ENCODE data around the gene LMTK3. TPM values are rescaled to one million over a fixed set of nuclear protein-coding genes. Genes with fewer than 3 reads are reported as not detected.
A peak's percentile ranks its signal among the peaks of the same experiment; 100 is the strongest.

Gene LMTK3
- total RNA-seq, 1 experiment from 2014 or later, result 10.6 TPM

- Histone ChIP-seq H3K27me3 (ENCODE audit: control insufficient read depth, insufficient read depth, low read length) (no peaks in the 10 kb centered on the region), H3K27ac (ENCODE audit: low read length) (no peak overlapping the region), H3K4me1 (ENCODE audit: control insufficient read depth, insufficient read depth, low read length) (no peaks in the 10 kb centered on the region), H3K9me3 (ENCODE audit: control insufficient read depth, insufficient read depth, low read depth, low read length) (no peaks in the 10 kb centered on the region), H3K36me3 (ENCODE audit: control insufficient read depth, insufficient read depth, low read length) (no peaks in the 10 kb centered on the region), H3K4me3 (ENCODE audit: low read depth in 2 of 2, low read length in 2 of 2) (no peak overlapping the region)
- no peak for DNase-seq (ENCODE audit: low read depth, low spot score)
- BruUV-seq (replicated peaks), result no TSS peak
- in situ Hi-C loops (cut with HindIII; ENCODE audit: low pct_unique_long_range_greater_than_20kb, low sequenced_read_pairs), result no loop called here
- TF ChIP-seq POLR2AphosphoS5 (IDR thresholded peaks at IDR 0.05; ENCODE audit: low read depth, low read length) (no peak), REST (IDR thresholded peaks at IDR 0.05; ENCODE audit: insufficient read depth in 1 of 2, low read depth in 2 of 2, low read length in 1 of 2) (no peak), SIN3A (IDR thresholded peaks at IDR 0.05; ENCODE audit: borderline replicate concordance, insufficient read depth, low read depth, low read length) (no peak), CTCF (IDR thresholded peaks at IDR 0.05) (no peak; the same call in 1 of the 2 replicates), TCF7L2 (IDR thresholded peaks at IDR 0.05; ENCODE audit: low read depth, low read length) (no peak)
- no peak for ATAC-seq
- CTCF ChIA-PET, result interaction anchor here (0.6 to 1.5 kb wide), 19 partner anchors 13 to 389 kb away, joined by 3 to 44 read pairs (median 4); no protein-coding TSS in a partner anchor
- POLR2A ChIA-PET, result interaction anchor here (0.6 kb wide), 1 partner anchor 477 kb away, joined by 6 read pairs; no protein-coding TSS in a partner anchor
- intact Hi-C loops (cut with micrococcal nuclease; ENCODE audit: unreplicated experiment), result loop anchor here (2.0 kb wide), 1 partner anchor 79 kb away; no protein-coding TSS in a partner anchor
Measured at GRCh38 chr19:48506138-48506733, 5.4 kb downstream of the LMTK3 start.

GRCh38 chr19:48502350-48503018 is 9.2 kb downstream of the LMTK3 start:
- Histone ChIP-seq H3K4me3 (ENCODE audit: low read depth in 2 of 2, low read length in 2 of 2) (peak overlapping the region; percentile 12 to 40; a peak in 3 of 4 replicates), H3K27ac (ENCODE audit: low read length) (no peak overlapping the region), H3K4me1 (ENCODE audit: control insufficient read depth, insufficient read depth, low read length) (no peaks in the 10 kb centered on the region), H3K27me3 (ENCODE audit: control insufficient read depth, insufficient read depth, low read length) (no peaks in the 10 kb centered on the region), H3K9me3 (ENCODE audit: control insufficient read depth, insufficient read depth, low read depth, low read length) (no peaks in the 10 kb centered on the region), H3K36me3 (ENCODE audit: control insufficient read depth, insufficient read depth, low read length) (peaks cover 3% of the 10 kb centered on the region; the same call in 1 of the 2 replicates)
- in situ Hi-C loops (cut with HindIII; ENCODE audit: low pct_unique_long_range_greater_than_20kb, low sequenced_read_pairs) (no loop called here), intact Hi-C loops (cut with micrococcal nuclease; ENCODE audit: unreplicated experiment) (no loop called here)
- no TSS peak for BruUV-seq (replicated peaks)
- ChIA-PET POLR2A (interaction anchor here (0.6 kb wide), 1 partner anchor 138 kb away, joined by 7 read pairs; no protein-coding TSS in a partner anchor), CTCF (no interaction called here)
- ATAC-seq (no peak), DNase-seq (ENCODE audit: low read depth, low spot score) (no peak)
- TF ChIP-seq REST (IDR thresholded peaks at IDR 0.05; ENCODE audit: insufficient read depth in 1 of 2, low read depth in 2 of 2, low read length in 1 of 2), result no peak
